PC-3 (cell line): ENCODE measurements around the gene ANXA6. TPM values are rescaled to one million over a fixed set of nuclear protein-coding genes. Genes with fewer than 3 reads are reported as not detected.
A peak's percentile ranks its signal among the peaks of the same experiment; 100 is the strongest.

Experiments
- ATAC-seq: fragments of 200-7000 bp; cut with Tn5 transposase; 2 replicates; pipeline ENCODE4 v1.9.1; 2020; ENCODE audit warnings: mild to moderate bottlenecking, moderate library complexity
- BruUV-seq: library from RNA; stranded (reverse); fragments of 400-500 nt; replicated peaks from 2 replicates; lab custom pipeline; 2021; lab: Mats Ljungman, UMichigan
- CTCF ChIA-PET: fragments of 300-600 bp; sonication (Branson Sonifier 250); formaldehyde crosslinking; loops from one replicate; lab custom pipeline; 2022; ENCODE audit warnings: antibody characterized with exemption; lab: Charles Lee
- POLR2A ChIA-PET: fragments of 300-600 bp; sonication (Branson Sonifier 250); formaldehyde crosslinking; loops from one replicate; lab custom pipeline; 2022; ENCODE audit warnings: antibody characterized with exemption; ENCODE audit not compliant: unreplicated experiment; lab: Charles Lee
- DNase-seq: peaks from one replicate; pipeline ENCODE4 v3.0.0-alpha.2; 2015
- H2AFZ ChIP-seq: fragments of 300-600 bp; sonication (generic); 2 replicates; pipeline ENCODE4 v1.6.0; 2016; ENCODE audit warnings: antibody characterized with exemption, low read length
- H3F3A ChIP-seq: fragments of 300-600 bp; sonication (generic); one replicate; pipeline ENCODE4 v1.6.0; 2017; ENCODE audit warnings: antibody characterized with exemption, low read length, control low read depth, mild to moderate bottlenecking; ENCODE audit not compliant: unreplicated experiment
- H3K27ac ChIP-seq: fragments of 300-600 bp; sonication (generic); 2 replicates; pipeline ENCODE4 v1.5.1; 2016; ENCODE audit warnings: mild to moderate bottlenecking, low read length
- H3K27me3 ChIP-seq: fragments of 300-600 bp; sonication (generic); 2 replicates; pipeline ENCODE4 v1.6.1; 2016; ENCODE audit warnings: low read length, mixed read lengths
- H3K36me3 ChIP-seq: fragments of 300-600 bp; sonication (generic); 2 replicates; pipeline ENCODE4 v1.6.1; 2016; ENCODE audit warnings: low read depth, mixed run types, low read length, mixed read lengths
- H3K4me1 ChIP-seq: fragments of 300-600 bp; sonication (generic); 2 replicates; pipeline ENCODE4 v1.5.1; 2016; ENCODE audit warnings: low read length; ENCODE audit not compliant: insufficient read depth
- H3K4me2 ChIP-seq: fragments of 300-600 bp; sonication (generic); 2 replicates; pipeline ENCODE4 v1.6.0; 2016; ENCODE audit warnings: low read length
- H3K4me3 ChIP-seq: fragments of 300-600 bp; sonication (generic); 2 replicates; pipeline ENCODE4 v1.5.1; 2016; ENCODE audit warnings: mild to moderate bottlenecking, low read length, mixed read lengths
- H3K79me2 ChIP-seq: fragments of 300-600 bp; sonication (generic); 2 replicates; pipeline ENCODE4 v1.6.1; 2017; ENCODE audit warnings: low read length, mixed read lengths
- H3K9ac ChIP-seq: fragments of 300-600 bp; sonication (generic); 2 replicates; pipeline ENCODE4 v1.6.0; 2016; ENCODE audit warnings: mild to moderate bottlenecking, low read length
- H3K9me2 ChIP-seq: fragments of 300-600 bp; sonication (generic); replicated peaks from 2 replicates; pipeline ENCODE4 v1.6.1; 2016; ENCODE audit warnings: mixed run types, low read length, mixed read lengths
- H3K9me3 ChIP-seq: fragments of 300-600 bp; sonication (generic); 2 replicates; pipeline ENCODE4 v1.6.1; 2016; ENCODE audit warnings: low read length, mixed read lengths
- H4K20me1 ChIP-seq: fragments of 300-600 bp; sonication (generic); 2 replicates; pipeline ENCODE4 v1.6.1; 2016; ENCODE audit warnings: low read length, mixed read lengths
- CTCF ChIP-seq: fragments of 300-600 bp; sonication (generic); conservative IDR thresholded peaks from 2 replicates; pipeline ENCODE4 v1.5.1; 2017; ENCODE audit warnings: antibody characterized with exemption, low read depth, mild to moderate bottlenecking, low read length
- EZH2 ChIP-seq: fragments of 300-600 bp; sonication (generic); IDR thresholded peaks from one replicate; pipeline ENCODE4 v1.6.1; 2017; ENCODE audit warnings: antibody characterized with exemption, mild to moderate bottlenecking, low read length; ENCODE audit not compliant: unreplicated experiment
- EZH2phosphoT487 ChIP-seq: fragments of 300-600 bp; sonication (generic); IDR thresholded peaks from 2 replicates; pipeline ENCODE4 v1.6.1; 2018; ENCODE audit warnings: mild to moderate bottlenecking, antibody characterized with exemption, low read length, borderline replicate concordance
- intact Hi-C: fragments of 100-400 bp; cut with micrococcal nuclease; formaldehyde crosslinking; loops from 2 replicates; pipeline ENCODE4 v1.9.0; 2023
- total RNA-seq: library from RNA; depleted of rRNA; stranded (reverse); fragments of >200 nt; gene quantifications from 2 replicates; pipeline ENCODE4 v1.2.3, GENCODE V29; 2014

ANXA6 gene
- total RNA-seq, 1 experiment from 2014 or later = 122 TPM

DNA sequence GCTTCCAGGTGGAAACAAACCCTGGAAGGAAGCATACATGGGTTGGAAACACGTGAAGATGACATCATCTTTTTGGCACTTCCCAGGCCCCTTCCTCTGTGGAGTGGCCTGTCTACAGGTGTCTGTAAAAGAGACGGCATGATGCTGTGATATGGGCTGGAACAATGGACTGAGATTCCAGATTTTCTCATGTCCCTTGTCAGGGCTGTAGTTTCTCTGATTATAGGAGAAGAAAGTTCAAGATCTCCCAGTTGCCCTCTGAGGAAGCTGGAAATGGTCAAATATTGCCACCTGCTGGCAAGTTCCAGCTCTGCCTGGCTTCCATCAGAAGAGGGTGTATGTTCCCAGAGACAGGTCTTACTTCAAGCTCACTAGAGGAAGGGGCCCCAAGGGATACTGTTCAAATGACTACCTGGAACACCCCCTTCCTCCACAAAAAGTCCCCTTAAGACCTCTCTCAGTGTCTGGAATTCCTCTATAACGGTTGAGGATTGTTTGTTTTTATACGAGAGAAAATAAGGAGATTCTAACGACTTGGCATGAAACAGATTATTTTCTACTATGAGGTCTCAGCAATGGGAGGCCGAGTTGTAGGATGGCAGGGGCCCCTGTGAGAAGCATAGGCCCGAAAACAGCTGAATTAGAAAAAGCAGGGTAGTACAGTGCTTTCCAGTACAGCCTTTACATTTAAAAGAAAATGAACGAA lies 7.3 kb upstream of the ANXA6 start:
- Histone ChIP-seq H3K36me3 (no peaks in the 10 kb centered on the region), H3K9ac (no peak overlapping the region), H3K4me2 (peak overlapping the region; percentile 55), H3K4me1 (no peaks in the 10 kb centered on the region), H4K20me1 (no peaks in the 10 kb centered on the region), H2AFZ (peak overlapping the region; percentile 78), H3K9me2 (no peaks in the 10 kb centered on the region), H3K27ac (no peak overlapping the region), H3F3A (no peaks in the 10 kb centered on the region), H3K9me3 (no peaks in the 10 kb centered on the region), H3K79me2 (no peaks in the 10 kb centered on the region), H3K4me3 (no peak overlapping the region), H3K27me3 (no peaks in the 10 kb centered on the region)
- peak; percentile 96 for TF ChIP-seq CTCF
- TF ChIP-seq EZH2phosphoT487 = no peak
- no peak for TF ChIP-seq EZH2
- ATAC-seq (peak; percentile 99), DNase-seq (peak; percentile 90)
- ChIA-PET CTCF (interaction anchor here (0.5 to 1.1 kb wide), 9 partner anchors 39 to 163 kb away, joined by 3 to 25 read pairs (median 4); partner anchors contain the start of genes CCDC69 and GM2A), POLR2A (interaction anchor here (0.7 kb wide), 1 partner anchor 50 kb away, joined by 3 read pairs; no protein-coding TSS in a partner anchor)
- no TSS peak for BruUV-seq
- intact Hi-C loops = loop anchor here (1.0 to 5.0 kb wide), 6 partner anchors 39 to 603 kb away; no protein-coding TSS in a partner anchor

DNA sequence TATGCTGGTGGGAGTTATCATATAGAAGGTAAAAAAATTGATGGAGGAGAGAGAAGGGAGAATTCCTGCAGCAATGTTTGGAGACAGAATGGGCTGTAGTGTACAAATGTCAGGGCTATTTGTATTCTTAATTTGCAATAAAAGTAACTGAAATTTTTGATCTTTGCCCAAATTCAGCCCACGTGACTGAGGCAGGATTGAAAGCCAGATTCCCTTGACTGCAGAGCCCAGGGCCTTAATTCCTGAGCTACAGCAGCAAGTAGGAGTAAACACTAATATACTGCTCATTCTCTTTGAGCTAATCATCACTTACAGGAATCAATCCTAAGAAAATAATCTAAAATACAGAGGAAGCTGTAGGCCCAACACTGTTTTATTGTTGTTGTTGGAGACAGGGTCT lies 5.2 kb upstream of the ANXA6 start:
- H3K79me2 ChIP-seq = no peaks in the 10 kb centered on the region
- ChIA-PET CTCF (interaction anchor here (0.7 kb wide), 1 partner anchor 87 kb away, joined by 3 read pairs; no protein-coding TSS in a partner anchor), POLR2A (no interaction called here)
- H3K9me2 ChIP-seq = no peaks in the 10 kb centered on the region
- no peak overlapping the region for H3K4me3 ChIP-seq
- no peaks in the 10 kb centered on the region for H3K36me3 ChIP-seq
- no peak overlapping the region for H3K4me2 ChIP-seq
- H3K27me3 ChIP-seq = no peaks in the 10 kb centered on the region
- intact Hi-C loops = loop anchor here (5.0 kb wide), 2 partner anchors 110 to 600 kb away; no protein-coding TSS in a partner anchor
- H3K27ac ChIP-seq = no peak overlapping the region
- ATAC-seq (no peak), DNase-seq (no peak)
- TF ChIP-seq EZH2 = no peak
- no peaks in the 10 kb centered on the region for H3F3A ChIP-seq
- no peaks in the 10 kb centered on the region for H3K9me3 ChIP-seq
- H2AFZ ChIP-seq = no peak overlapping the region
- peaks cover 6% of the 10 kb centered on the region for H3K4me1 ChIP-seq
- no peak overlapping the region for H3K9ac ChIP-seq
- no TSS peak for BruUV-seq
- no peaks in the 10 kb centered on the region for H4K20me1 ChIP-seq

- POLR2A ChIA-PET = no interaction called here
Measured at GRCh38 chr5:151159649-151160373, 2.2 kb upstream of the ANXA6 start.

More at GRCh38 chr5:151159649-151160373, 2.2 kb upstream of the ANXA6 start:
- Histone ChIP-seq H3K36me3 (no peaks in the 10 kb centered on the region), H3K4me3 (no peak overlapping the region), H3K9ac (no peak overlapping the region), H3K9me3 (no peaks in the 10 kb centered on the region), H3K79me2 (peaks cover 26% of the 10 kb centered on the region), H3K27ac (no peak overlapping the region), H3K4me2 (no peak overlapping the region), H2AFZ (no peak overlapping the region), H3K27me3 (no peaks in the 10 kb centered on the region), H3F3A (no peaks in the 10 kb centered on the region), H3K4me1 (peaks cover 28% of the 10 kb centered on the region), H3K9me2 (no peaks in the 10 kb centered on the region), H4K20me1 (no peaks in the 10 kb centered on the region)
- ATAC-seq = no peak
- no peak for DNase-seq
- no TSS peak for BruUV-seq
- CTCF ChIA-PET = no interaction called here
- no peak for TF ChIP-seq CTCF
- no peak for TF ChIP-seq EZH2
- no peak for TF ChIP-seq EZH2phosphoT487
- intact Hi-C loops = loop anchor here (5.0 kb wide), 2 partner anchors 108 to 598 kb away; no protein-coding TSS in a partner anchor
